Measurements from ENCODE around the gene TXNDC2. TPM values are rescaled to one million over a fixed set of nuclear protein-coding genes. Genes with fewer than 3 reads are reported as not detected.
A peak's percentile ranks its signal among the peaks of the same experiment; 100 is the strongest.

The TXNDC2 gene
- total RNA-seq, 1 experiment from 2014 or later = 0.28 TPM

- Histone ChIP-seq H3K14ac (ENCODE audit: insufficient read depth, low read length) (no peak overlapping the region), H3K18ac (ENCODE audit: insufficient read length, low read depth, low read length) (no peak overlapping the region)
These were observed 26.5 kb upstream of the TXNDC2 start for GRCh38 chr18:9859232-9859631.

More at GRCh38 chr18:9859232-9859631, 26.5 kb upstream of the TXNDC2 start:
- Histone ChIP-seq H3T11ph (ENCODE audit: low read length) (no peak overlapping the region), H3K79me2 (ENCODE audit: insufficient read depth, low read length) (no peaks in the 10 kb centered on the region), H4K20me1 (ENCODE audit: control insufficient read depth, insufficient read depth, insufficient read length) (no peaks in the 10 kb centered on the region), H3K79me1 (ENCODE audit: insufficient read depth, low read depth, low read length, poor library complexity, severe bottlenecking) (no peaks in the 10 kb centered on the region), H2AK5ac (ENCODE audit: insufficient read length, low read length) (no peak overlapping the region), H2BK5ac (ENCODE audit: insufficient read length, low read length) (no peak overlapping the region), H3K4ac (ENCODE audit: low read depth, low read length) (no peak overlapping the region), H3K4me1 (ENCODE audit: insufficient read depth, low read length) (no peaks in the 10 kb centered on the region), H3K27ac (ENCODE audit: insufficient read length, low read depth, low read length) (no peak overlapping the region), H3K23me2 (ENCODE audit: insufficient read length, low read depth, low read length, poor library complexity, severe bottlenecking) (no peaks in the 10 kb centered on the region), H2AFZ (ENCODE audit: low read length) (no peak overlapping the region), H3K9me3 (ENCODE audit: control insufficient read depth, low read depth, low read length) (no peaks in the 10 kb centered on the region), H3K23ac (ENCODE audit: insufficient read length, low read depth, low read length) (no peak overlapping the region), H2BK120ac (ENCODE audit: low read depth, low read length, poor library complexity, severe bottlenecking) (no peak overlapping the region), H2BK20ac (ENCODE audit: low read depth, low read length, poor library complexity, severe bottlenecking) (no peak overlapping the region), H3K9ac (ENCODE audit: extremely low read depth, insufficient read length, low read length) (no peak overlapping the region), H4K5ac (ENCODE audit: insufficient read length, low read depth, low read length) (no peak overlapping the region), H2BK12ac (ENCODE audit: insufficient read length, low read depth, low read length) (no peak overlapping the region), H2BK15ac (ENCODE audit: low read depth, low read length) (no peak overlapping the region), H3K4me2 (ENCODE audit: insufficient read depth, insufficient read length, low read length) (no peak overlapping the region), H4K8ac (replicated peaks; ENCODE audit: insufficient read length, low read depth, low read length) (no peak overlapping the region), H3K27me3 (ENCODE audit: insufficient read depth, low read length) (no peaks in the 10 kb centered on the region), H4K91ac (ENCODE audit: insufficient read length, low read depth, low read length) (no peak overlapping the region), H3K56ac (ENCODE audit: insufficient read length, low read depth, low read length) (no peak overlapping the region)
- no CpG with 5 or more reads among the region's 7 CpGs for WGBS (ENCODE audit: extremely low coverage, insufficient read length, low lambda C conversion rate)
- peak overlapping the region in 1 of 3 experiments; percentile 18; a peak in 1 of 7 replicates for H3K27ac Mint-ChIP-seq
- no peak overlapping the region for H3K4me3 Mint-ChIP-seq
- H3K27me3 Mint-ChIP-seq (ENCODE audit: low read depth) = no peaks in the 10 kb centered on the region
- H3K9me3 Mint-ChIP-seq = no peaks in the 10 kb centered on the region; a peak in 1 of 5 replicates
- peaks cover 0 to 6% of the 10 kb centered on the region in 2 experiments; a peak in 3 of 4 replicates for H3K4me1 Mint-ChIP-seq
- no peak for DNase-seq
- H3K36me3 Mint-ChIP-seq (ENCODE audit: insufficient read depth in 1 of 3, low read depth in 3 of 3) = no peaks in the 10 kb centered on the region
- TF ChIP-seq, protein P1, sequence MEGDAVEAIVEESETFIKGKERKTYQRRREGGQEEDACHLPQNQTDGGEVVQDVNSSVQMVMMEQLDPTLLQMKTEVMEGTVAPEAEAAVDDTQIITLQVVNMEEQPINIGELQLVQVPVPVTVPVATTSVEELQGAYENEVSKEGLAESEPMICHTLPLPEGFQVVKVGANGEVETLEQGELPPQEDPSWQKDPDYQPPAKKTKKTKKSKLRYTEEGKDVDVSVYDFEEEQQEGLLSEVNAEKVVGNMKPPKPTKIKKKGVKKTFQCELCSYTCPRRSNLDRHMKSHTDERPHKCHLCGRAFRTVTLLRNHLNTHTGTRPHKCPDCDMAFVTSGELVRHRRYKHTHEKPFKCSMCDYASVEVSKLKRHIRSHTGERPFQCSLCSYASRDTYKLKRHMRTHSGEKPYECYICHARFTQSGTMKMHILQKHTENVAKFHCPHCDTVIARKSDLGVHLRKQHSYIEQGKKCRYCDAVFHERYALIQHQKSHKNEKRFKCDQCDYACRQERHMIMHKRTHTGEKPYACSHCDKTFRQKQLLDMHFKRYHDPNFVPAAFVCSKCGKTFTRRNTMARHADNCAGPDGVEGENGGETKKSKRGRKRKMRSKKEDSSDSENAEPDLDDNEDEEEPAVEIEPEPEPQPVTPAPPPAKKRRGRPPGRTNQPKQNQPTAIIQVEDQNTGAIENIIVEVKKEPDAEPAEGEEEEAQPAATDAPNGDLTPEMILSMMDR (conservative IDR thresholded peaks at IDR 0.05) = peak; percentile 47; the same call in 2 of the 3 replicates

Data from H9 (cell line).